ENCODE measurements around the gene PTPRD.

- TF ChIP-seq, protein P1, sequence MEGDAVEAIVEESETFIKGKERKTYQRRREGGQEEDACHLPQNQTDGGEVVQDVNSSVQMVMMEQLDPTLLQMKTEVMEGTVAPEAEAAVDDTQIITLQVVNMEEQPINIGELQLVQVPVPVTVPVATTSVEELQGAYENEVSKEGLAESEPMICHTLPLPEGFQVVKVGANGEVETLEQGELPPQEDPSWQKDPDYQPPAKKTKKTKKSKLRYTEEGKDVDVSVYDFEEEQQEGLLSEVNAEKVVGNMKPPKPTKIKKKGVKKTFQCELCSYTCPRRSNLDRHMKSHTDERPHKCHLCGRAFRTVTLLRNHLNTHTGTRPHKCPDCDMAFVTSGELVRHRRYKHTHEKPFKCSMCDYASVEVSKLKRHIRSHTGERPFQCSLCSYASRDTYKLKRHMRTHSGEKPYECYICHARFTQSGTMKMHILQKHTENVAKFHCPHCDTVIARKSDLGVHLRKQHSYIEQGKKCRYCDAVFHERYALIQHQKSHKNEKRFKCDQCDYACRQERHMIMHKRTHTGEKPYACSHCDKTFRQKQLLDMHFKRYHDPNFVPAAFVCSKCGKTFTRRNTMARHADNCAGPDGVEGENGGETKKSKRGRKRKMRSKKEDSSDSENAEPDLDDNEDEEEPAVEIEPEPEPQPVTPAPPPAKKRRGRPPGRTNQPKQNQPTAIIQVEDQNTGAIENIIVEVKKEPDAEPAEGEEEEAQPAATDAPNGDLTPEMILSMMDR (conservative IDR thresholded peaks at IDR 0.05; ENCODE audit: low read depth in 2 of 2), result no peak
- TF ChIP-seq, protein P2, sequence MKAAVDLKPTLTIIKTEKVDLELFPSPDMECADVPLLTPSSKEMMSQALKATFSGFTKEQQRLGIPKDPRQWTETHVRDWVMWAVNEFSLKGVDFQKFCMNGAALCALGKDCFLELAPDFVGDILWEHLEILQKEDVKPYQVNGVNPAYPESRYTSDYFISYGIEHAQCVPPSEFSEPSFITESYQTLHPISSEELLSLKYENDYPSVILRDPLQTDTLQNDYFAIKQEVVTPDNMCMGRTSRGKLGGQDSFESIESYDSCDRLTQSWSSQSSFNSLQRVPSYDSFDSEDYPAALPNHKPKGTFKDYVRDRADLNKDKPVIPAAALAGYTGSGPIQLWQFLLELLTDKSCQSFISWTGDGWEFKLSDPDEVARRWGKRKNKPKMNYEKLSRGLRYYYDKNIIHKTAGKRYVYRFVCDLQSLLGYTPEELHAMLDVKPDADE (IDR thresholded peaks at IDR 0.05), result no peak
- no peak for TF ChIP-seq EZH2 (IDR thresholded peaks at IDR 0.05; ENCODE audit: low read depth, unreplicated experiment)
- TF ChIP-seq REST (IDR thresholded peaks at IDR 0.05; ENCODE audit: unreplicated experiment), result no peak
These were observed 991.4 kb downstream of the PTPRD start for GRCh38 chr9:9621355-9621940.
